Urothelium cell line (cell line): ENCODE measurements around the gene IPO4.
"Not testable (repeated sequence)": the region's sequence is repeated elsewhere in the genome, so short reads cannot be mapped to it uniquely, and the experiment has no call there.

Source experiments
- DNase-seq: peaks from one replicate; pipeline ENCODE4 v3.0.0; 2011; ENCODE audit warnings: low spot score, mixed read lengths
- FAIRE-seq: peaks from 2 replicates; lab custom pipeline; 2011; peaks lifted over from hg19 to GRCh38; lab: Jason Lieb, UNC

IPO4 gene, protein sequence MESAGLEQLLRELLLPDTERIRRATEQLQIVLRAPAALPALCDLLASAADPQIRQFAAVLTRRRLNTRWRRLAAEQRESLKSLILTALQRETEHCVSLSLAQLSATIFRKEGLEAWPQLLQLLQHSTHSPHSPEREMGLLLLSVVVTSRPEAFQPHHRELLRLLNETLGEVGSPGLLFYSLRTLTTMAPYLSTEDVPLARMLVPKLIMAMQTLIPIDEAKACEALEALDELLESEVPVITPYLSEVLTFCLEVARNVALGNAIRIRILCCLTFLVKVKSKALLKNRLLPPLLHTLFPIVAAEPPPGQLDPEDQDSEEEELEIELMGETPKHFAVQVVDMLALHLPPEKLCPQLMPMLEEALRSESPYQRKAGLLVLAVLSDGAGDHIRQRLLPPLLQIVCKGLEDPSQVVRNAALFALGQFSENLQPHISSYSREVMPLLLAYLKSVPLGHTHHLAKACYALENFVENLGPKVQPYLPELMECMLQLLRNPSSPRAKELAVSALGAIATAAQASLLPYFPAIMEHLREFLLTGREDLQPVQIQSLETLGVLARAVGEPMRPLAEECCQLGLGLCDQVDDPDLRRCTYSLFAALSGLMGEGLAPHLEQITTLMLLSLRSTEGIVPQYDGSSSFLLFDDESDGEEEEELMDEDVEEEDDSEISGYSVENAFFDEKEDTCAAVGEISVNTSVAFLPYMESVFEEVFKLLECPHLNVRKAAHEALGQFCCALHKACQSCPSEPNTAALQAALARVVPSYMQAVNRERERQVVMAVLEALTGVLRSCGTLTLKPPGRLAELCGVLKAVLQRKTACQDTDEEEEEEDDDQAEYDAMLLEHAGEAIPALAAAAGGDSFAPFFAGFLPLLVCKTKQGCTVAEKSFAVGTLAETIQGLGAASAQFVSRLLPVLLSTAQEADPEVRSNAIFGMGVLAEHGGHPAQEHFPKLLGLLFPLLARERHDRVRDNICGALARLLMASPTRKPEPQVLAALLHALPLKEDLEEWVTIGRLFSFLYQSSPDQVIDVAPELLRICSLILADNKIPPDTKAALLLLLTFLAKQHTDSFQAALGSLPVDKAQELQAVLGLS

DNA sequence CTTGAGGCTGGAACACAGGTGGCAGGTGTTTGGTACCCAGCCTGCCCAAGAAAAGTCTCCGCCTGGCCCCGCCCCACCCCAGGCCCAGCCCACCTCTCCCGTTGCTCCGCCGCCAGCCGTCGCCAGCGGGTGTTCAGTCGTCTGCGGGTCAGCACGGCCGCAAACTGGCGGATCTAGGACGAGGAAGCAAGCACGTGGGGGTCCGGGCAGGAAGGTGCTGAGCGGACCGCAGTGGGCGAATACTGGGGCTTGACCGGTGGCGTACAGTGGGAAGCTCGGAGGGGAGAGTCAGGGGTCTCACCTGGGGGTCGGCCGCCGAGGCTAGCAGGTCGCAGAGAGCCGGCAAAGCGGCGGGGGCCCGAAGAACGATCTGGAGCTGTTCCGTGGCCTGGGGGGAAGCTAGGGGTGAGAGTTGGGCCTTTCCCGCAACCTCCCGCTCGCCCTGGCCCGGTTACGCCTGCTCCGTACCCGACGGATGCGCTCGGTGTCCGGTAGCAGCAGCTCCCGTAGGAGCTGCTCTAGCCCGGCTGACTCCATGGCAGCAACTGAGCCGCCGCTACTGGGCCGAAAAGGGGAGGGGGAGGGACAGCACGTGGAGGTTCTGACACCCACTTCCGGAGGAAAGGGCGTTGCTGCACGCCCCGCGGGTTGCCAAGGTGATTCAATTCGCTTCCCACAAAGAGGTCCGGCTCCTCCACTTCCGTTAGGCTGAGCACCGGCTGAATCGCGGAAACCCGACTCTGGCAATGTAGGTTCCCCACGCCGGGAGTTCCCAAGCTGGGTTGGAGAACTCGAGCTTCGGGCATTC is at the start of gene IPO4:
IPO4 (minus strand) TSS at position 566 of the 808 bp plus-strand sequence; CDS start at position 537, 29 bp downstream.
- DNase-seq (peak; percentile 98), FAIRE-seq (no peak)

- DNase-seq: no peak
- FAIRE-seq: no peak
Measured at GRCh38 chr14:24238123-24238522, 49.5 kb upstream of the IPO4 start.

GRCh38 chr14:24237463-24237955 is 48.9 kb upstream of the IPO4 start:
- FAIRE-seq (no peak), DNase-seq (no peak)

GRCh38 chr14:24236689-24237462 is 48.3 kb upstream of the IPO4 start:
- FAIRE-seq (no peak), DNase-seq (no peak)

GRCh38 chr14:24235804-24236688 is 47.4 kb upstream of the IPO4 start:
- DNase-seq (no peak), FAIRE-seq (no peak)

DNA sequence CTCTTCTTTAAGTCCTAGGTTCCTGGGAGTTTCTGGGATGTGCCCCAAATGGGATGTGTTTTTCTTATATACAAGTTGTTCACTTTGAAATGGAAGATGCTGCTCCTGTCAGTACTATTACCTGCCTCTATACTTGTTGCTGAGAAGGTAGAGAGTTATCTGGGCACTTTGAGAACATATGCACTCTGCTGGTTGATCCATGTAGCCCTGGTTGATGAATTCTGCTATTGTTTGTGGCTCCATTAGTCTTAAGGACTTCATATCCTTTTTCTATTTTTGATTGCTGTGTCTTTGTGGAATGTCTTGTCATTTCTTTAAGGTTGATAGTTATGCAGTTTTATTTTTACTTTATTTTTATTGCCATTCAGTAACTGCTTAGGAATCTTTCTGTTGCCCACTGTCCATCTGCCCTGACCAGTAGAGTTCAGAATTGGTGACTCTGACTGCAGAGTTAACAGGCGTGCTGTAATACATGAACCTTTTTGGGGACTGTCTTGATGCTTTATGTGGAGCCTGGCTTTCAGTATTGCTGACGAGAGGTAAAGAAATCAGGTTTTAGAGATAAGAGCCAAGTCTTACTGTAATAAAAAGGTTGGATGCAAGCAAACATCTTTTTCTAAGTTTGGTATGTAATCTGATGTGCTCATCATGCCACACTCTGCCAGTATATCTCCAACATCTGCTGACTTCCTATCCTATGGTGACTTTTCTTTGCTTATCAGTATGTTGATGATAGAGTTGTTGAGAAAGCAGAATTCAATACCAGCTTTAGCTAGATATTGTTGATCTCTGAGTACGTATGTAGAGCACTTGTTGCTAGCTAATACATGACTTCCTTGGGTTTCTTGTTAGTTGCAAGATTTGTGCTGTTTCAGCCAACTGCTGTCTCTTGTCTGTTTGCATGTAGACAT is 45.7 kb upstream of the IPO4 start:
- DNase-seq: no peak
- no peak for FAIRE-seq

- no peak for FAIRE-seq
Measured at GRCh38 chr14:24233538-24233866, 44.9 kb upstream of the IPO4 start.

DNA sequence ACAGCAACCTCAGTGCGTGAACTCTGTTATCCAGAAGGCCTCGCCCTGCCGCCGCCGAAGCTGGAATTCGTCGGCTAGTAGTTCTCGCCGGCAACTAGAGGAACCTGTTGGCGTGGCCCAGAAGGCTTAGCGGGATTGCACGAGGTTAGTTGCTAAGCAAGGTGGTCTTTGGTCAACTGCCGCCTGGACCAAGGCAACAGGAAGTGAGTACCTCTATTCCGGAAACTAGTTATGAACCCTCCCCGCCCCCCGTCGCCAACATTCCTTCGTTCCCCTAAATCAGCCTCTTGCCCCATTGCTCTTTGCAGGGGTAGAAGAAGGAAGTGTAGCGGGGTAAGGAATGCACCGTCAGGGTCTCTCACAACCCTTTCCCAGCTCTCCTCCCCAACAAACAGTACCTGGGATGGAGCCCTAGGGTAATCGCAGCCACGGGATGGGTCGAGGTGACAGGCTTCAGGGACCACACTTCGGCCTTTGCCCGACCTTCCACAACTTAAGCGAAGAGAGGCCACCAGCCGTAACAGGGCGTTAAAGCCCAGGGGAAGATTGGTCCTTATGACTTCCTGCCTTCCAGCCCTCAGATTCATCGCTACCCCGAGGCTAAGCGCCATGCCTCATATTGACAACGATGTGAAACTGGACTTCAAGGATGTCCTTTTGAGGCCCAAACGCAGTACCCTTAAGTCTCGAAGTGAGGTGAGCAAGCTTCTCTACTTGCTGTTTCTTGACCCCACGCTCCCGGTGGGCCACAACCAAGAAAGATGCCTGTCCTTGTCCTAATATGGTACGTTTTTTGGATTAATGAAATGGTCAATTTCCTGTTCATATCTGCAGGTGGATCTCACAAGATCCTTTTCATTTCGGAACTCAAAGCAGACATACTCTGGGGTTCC is 44.3 kb upstream of the IPO4 start, which contains the start of gene GMPR2:
GMPR2 (plus strand) TSS at position 285 of the 893 bp plus-strand sequence; CDS start at position 610, 325 bp downstream.
- DNase-seq (peak; percentile 73), FAIRE-seq (no peak)

More at GRCh38 chr14:24233538-24233866, 44.9 kb upstream of the IPO4 start:
- DNase-seq: no peak

GRCh38 chr14:24232121-24232644 is 43.6 kb upstream of the IPO4 start, which contains the start of gene NEDD8:
Gene NEDD8 (minus strand): TSS chr14:24232367. CDS start chr14:24232267, 100 bp downstream.
- DNase-seq: peak; percentile 90
- FAIRE-seq: no peak

- DNase-seq: no peak
- FAIRE-seq: no peak
Measured at GRCh38 chr14:24231263-24232120, 42.9 kb upstream of the IPO4 start.

DNA sequence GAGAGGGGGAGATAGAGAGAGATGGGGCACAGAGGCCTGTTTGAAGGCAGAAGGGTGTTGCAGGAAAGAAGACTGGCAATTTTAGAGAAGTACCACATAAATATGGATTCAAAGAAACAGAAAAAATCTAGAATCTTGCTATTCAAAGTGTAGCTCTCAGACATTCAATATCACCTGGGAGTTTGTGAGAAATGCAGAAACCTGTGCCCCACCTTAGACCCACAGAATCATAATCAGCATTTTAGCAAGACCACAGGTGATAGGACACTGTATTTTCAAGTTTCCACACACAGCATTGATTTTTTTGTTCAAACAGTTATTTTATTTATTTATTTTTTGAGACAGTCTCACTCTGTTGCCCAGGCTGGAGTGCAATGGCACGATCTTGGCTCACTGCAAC is 40.3 kb upstream of the IPO4 start:
- DNase-seq (no peak), FAIRE-seq (no peak)

- no peak for FAIRE-seq
- no peak for DNase-seq
Measured at GRCh38 chr14:24226473-24226872, 37.9 kb upstream of the IPO4 start.

GRCh38 chr14:24224618-24225071 is 36.0 kb upstream of the IPO4 start:
- DNase-seq (no peak), FAIRE-seq (no peak)

GRCh38 chr14:24222987-24223386 is 34.4 kb upstream of the IPO4 start:
- FAIRE-seq, DNase-seq: not testable (repeated sequence)

DNA sequence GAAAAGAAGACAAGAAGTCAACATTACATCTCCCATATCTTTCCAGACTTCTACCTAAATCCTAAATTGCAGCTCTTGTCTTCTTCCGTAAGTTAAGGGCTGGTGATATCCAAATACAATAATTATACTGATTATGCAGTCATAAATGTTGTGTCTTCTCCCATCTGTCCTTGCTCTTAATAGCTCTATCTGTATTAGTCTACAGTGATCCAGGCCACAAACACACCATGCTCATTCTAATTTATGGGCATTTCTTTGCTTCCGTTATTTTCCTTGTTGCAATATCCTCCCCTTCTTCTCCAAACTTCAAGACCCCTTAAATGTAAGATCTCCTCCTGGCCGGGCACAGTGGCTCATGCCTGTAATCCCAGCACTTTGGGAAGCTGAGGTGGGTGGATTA is 30.9 kb upstream of the IPO4 start:
- FAIRE-seq (no peak), DNase-seq (no peak)
